ENCODE results near the gene PAX8. TPM values are rescaled to one million over a fixed set of nuclear protein-coding genes. Genes with fewer than 3 reads are reported as not detected.

Gene PAX8
- total RNA-seq, 1 donor = 0.09 TPM

DNA sequence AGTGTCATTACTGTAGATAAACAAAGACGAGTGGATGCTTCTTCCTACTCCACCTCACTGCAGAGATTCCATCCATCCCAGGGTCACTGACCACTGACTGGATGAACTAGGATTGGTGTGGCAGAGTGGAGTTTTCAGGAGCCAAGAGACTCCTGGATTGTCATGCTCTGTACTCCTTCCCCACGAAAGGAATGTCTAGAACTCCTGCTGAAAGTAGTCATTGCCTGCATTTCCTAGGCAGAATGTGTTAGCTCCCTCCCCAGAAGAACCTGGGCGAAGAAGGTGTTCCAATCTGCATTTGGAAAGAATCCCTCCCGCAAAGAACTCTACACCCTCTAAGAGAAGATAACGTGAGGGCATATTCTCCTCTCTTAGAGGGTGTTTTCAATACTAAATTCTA, 6.2 kb downstream of the PAX8 start:
- no peak overlapping the region for H3K4me3 ChIP-seq (ENCODE audit: low read depth, low read length)
- TF ChIP-seq, protein P1, sequence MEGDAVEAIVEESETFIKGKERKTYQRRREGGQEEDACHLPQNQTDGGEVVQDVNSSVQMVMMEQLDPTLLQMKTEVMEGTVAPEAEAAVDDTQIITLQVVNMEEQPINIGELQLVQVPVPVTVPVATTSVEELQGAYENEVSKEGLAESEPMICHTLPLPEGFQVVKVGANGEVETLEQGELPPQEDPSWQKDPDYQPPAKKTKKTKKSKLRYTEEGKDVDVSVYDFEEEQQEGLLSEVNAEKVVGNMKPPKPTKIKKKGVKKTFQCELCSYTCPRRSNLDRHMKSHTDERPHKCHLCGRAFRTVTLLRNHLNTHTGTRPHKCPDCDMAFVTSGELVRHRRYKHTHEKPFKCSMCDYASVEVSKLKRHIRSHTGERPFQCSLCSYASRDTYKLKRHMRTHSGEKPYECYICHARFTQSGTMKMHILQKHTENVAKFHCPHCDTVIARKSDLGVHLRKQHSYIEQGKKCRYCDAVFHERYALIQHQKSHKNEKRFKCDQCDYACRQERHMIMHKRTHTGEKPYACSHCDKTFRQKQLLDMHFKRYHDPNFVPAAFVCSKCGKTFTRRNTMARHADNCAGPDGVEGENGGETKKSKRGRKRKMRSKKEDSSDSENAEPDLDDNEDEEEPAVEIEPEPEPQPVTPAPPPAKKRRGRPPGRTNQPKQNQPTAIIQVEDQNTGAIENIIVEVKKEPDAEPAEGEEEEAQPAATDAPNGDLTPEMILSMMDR (IDR thresholded peaks at IDR 0.05; ENCODE audit: insufficient read depth, low read length) = no peak
- DNase-seq (ENCODE audit: low read depth) = no peak

DNA sequence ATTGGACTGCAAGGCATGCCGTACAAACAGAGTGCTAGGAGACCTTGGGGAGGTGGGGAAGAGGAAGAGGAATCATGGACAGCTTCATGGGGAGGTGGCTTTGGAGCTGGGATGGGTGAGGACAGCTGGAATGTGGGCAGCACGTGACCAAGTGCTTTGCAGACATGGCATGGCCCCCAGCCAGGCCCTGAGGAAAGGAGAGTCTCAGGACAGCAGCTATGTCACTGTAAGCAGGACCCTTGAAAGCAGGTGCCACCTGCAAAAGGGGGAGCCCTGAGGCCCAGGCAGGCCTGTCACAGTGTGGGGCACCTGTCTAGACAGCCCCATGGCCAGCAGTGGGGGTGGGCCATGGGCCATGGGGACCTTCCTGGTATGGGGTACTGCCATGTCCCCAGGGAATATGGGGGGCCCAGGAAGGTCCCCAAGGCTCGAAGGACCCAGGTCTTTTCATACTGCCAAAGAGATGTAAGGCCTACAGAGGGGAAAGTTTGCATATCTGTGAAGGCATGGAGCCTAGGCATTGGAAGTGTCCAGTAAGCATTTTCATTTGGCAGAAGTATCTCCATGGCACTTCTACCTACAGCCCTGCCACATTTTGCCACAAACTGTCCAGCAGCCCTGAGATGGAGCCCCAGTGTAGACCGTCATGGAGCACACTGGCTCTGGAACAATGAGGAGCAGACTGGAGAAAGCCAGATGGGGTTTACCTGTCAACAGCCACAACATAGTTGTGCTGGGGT, 9.9 kb downstream of the PAX8 start:
- H3K4me3 ChIP-seq (ENCODE audit: low read depth, low read length) = no peak overlapping the region
- TF ChIP-seq, protein P1 (IDR thresholded peaks at IDR 0.05; ENCODE audit: insufficient read depth, low read length) = no peak
- DNase-seq (ENCODE audit: low read depth) = no peak

DNA sequence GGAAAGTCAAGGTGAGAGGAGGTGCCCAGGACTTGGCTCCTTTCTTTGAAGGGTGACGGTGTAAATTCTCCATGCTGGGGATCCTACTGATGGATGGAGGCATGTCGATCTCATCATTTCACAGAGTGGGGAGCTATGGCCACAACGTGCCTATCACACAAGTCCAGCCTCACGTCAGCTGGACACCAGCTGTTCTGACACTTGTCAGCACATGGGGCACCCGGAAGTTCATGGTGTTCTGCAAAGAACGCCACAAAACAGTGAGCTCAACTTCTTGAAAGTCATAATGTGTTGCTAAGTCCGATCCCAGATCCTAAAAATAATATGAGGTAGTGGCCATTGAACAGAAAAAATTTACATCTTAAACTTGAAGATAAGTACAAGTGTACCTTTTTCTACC, 12.3 kb downstream of the PAX8 start:
- no peak for DNase-seq (ENCODE audit: low read depth)
- TF ChIP-seq, protein P1 (IDR thresholded peaks at IDR 0.05; ENCODE audit: insufficient read depth, low read length) = no peak

DNA sequence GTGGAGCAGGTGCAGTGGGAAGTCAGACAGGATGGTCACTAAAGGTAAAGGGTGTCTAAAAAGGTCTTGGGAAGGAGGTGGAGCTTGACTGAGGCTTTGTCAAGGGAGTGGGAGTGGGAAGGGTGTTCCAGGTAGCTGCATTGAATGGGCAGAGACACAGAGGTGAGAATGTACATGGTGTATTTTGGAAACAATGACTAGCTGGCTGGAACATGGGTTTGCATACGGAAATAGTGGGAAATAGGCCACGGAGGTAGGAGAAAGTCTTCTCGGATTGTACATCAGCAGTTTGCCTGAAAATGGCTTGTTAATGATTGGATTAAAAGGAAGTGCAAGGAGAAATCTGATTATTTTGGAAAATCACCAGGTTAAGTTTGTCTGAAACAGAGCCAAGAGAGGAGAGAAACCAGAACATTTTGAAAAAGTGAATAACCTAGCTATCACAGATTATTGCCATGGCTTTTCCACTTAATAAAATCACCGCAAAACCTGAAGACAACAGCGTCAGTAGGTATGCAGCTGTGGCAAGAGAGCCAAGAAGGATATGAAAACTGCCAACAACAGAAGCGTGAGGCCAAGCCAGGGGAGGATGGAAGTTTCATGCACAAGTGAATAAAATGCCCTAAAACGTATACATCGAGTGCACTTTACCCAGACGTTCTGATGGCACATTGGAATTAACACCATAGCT, 13.9 kb downstream of the PAX8 start:
- DNase-seq (ENCODE audit: low read depth) = no peak
- TF ChIP-seq, protein P1 (IDR thresholded peaks at IDR 0.05; ENCODE audit: insufficient read depth, low read length) = no peak
- no peak overlapping the region for H3K4me3 ChIP-seq (ENCODE audit: low read depth, low read length)

More for the DNA sequence above, 12.3 kb downstream of the PAX8 start:
- no peak overlapping the region for H3K4me3 ChIP-seq (ENCODE audit: low read depth, low read length)

DNA sequence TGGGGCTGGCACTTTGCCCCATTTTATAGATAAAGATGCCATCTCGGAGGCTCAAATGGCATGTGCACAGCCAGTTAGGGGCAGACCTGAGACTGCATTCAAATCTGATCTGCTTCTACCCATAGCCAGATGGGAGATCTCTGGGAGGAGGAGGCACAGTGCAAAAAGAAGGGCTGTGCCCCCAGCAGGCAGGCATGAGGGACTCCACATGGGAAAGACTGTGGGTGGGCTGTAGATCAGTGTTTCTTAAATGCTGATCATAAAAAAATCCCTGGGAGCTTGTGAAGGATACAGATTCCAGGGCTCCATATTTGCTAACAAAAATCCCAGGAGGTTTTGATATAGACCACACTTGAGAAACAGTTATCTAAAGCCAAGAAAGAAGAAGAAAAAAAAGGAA, 15.2 kb downstream of the PAX8 start:
- TF ChIP-seq, protein P1 (IDR thresholded peaks at IDR 0.05; ENCODE audit: insufficient read depth, low read length) = no peak
- H3K4me3 ChIP-seq (ENCODE audit: low read depth, low read length) = no peak overlapping the region
- DNase-seq (ENCODE audit: low read depth) = no peak

DNA sequence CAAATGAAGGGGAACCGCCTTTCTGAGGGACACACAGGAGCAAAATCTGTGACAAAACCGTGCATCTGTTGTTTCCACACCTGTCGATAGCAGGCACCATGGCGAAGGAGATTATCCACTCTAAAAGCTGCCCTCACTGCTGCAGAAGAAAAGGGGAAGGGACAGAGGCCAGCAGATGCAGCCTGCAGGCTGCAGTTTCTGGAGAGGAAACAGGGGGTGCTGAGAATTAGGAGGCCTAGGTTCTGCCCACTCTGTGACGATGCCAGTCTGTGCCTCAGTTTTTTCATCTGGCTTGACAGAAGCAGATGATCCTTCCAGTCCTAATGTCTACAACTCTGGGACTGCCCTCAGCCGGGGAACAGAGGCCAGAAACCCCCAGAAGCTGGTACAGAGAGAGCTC, 17.7 kb downstream of the PAX8 start:
- TF ChIP-seq, protein P1 (IDR thresholded peaks at IDR 0.05; ENCODE audit: insufficient read depth, low read length) = no peak
- no peak for DNase-seq (ENCODE audit: low read depth)
- H3K4me3 ChIP-seq (ENCODE audit: low read depth, low read length) = no peak overlapping the region

All from fibroblast of the aortic adventitia (primary cell).